Measurements from ENCODE around the gene NELFE.

NELFE gene

DNA sequence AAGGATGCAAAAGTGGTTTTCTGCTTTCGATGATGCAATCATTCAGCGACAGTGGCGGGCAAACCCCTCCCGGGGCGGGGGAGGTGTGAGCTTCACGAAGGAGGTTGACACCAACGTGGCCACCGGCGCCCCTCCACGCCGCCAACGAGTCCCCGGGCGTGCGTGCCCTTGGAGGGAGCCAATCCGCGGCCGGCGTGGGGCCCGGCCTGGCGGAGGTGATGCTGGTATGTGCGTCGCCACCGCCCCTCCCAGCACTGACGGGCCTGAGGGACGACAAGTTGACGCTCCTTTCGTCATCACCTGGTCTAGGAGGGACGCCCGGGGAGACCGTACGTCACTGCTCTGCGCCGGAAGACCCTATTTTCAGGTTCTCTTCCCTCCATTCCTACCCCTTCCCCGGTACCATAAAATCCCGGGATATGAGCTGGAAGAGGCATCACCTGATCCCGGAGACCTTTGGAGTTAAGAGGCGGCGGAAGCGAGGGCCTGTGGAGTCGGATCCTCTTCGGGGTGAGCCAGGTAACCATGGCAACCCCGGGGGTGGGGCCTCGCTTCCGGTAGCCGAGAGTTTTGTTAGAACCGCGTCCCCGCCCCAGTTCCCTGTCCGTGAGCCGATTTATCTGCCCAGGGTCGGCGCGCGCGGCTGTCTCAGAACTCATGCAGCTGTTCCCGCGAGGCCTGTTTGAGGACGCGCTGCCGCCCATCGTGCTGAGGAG, 13.4 kb upstream of the NELFE start, which contains the start of gene DXO:
TSS of gene DXO (minus strand) at position 146 of the 716 bp plus-strand sequence. CDS start 463 bp downstream, outside the sequence.
- DNase-seq, result peak; percentile 99

GRCh38 chr6:31971279-31971992, 12.7 kb upstream of the NELFE start:
- no peak for DNase-seq

DNA sequence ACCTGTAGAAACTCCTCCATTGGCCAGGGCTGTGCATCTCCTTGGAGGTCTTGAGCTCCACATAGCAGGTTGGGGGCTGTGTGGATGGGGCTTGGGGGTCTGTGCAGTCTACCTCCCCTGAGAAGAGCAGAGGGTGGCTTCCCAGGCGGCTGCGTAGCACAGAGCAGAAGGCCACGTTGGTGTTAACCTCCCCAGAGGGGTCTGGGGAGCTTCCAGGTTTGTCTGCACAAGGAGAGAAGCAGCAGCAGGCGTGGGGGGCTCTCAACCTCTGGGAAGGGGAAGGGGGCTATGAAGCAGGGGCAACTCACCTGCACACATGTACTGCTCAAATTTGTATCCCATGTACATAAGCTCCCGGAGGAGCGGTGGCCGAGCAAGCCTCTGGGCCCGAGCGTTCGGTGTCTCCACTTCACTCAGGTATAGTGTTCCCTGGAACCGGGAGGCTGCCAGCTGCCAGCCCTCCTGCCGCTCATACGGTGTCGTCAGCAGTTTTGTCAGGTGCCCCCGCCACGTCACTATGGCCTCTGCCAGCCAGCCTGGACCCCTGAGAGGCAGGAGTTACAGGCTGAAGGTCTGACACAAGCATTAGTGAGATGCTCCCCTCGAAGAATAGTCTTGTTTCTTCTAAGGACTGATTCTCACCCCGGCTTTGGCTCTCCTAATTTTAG, 12.0 kb upstream of the NELFE start:
- DNase-seq, result no peak

GRCh38 chr6:31969712-31970603, 11.2 kb upstream of the NELFE start:
- no peak for DNase-seq

- no peak for DNase-seq
Measured at GRCh38 chr6:31968791-31969711, 10.3 kb upstream of the NELFE start.

DNA sequence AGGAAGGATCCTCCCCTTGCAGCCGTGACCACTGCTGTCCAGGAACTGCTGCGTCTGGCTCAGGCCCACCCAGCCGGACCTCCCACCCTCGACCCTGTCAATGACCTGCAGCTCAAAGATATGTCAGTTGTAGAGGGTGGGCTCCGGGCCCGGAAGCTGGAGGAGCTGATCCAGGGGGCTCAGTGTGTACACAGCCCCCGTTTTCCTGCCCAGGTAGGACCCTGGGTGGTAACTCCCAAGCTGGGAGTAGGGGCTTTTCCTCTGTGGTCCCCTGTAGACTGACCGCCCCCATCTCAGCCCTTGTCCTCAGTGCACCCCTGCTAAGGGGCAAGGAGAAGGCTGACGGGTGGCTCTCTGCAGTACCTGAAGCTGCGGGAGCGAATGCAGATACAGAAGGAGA, 9.6 kb upstream of the NELFE start:
- no peak for DNase-seq

DNA sequence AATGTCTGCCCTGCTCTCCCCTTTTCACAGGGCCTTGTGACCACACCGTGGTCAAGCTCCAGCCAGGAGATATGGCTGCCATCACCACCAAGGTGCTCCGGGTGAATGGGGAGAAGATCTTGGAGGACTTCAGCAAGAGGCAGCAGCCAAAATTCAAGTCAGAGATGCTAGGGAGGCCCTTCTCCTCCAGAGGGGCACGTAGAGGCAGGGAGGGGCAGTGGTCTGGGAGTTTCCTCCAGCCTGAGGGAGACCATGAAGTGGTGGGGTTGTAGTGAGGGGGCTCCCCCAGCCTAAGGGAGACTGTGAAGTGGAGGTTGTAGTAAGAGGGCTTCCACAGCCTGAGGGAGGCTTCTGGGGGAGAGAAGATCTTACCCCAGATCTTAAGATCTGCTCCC, 9.2 kb upstream of the NELFE start:
- no peak for DNase-seq

GRCh38 chr6:31966997-31967925, 8.5 kb upstream of the NELFE start:
- no peak for DNase-seq

- DNase-seq, result no peak
Measured at GRCh38 chr6:31966506-31966905, 7.7 kb upstream of the NELFE start.

GRCh38 chr6:31965700-31966099, 6.9 kb upstream of the NELFE start:
- no peak for DNase-seq

GRCh38 chr6:31963921-31964320, 5.2 kb upstream of the NELFE start:
- no peak for DNase-seq

DNA sequence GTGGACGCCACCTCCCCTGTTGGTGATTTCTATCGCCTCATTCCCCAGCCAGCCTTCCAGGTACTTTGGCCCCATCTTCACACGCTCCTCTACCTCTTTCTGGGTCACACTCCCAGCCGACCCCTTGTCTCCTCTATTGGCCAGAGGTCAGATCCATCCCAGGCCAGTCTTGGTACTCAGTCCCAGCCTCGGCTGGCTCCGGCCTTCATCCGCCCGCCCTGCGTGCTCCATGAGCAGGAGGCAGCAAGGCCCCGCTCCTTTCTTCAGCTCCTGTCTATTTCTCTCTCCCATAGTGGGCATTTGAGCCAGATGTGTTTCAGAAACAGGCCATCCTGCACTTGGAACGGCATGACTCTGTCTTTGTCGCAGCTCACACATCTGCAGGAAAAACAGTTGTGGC, 2.8 kb upstream of the NELFE start:
- DNase-seq, result no peak

- DNase-seq, result no peak
Measured at GRCh38 chr6:31958412-31958740, 395 bp downstream of the NELFE start.

DNA sequence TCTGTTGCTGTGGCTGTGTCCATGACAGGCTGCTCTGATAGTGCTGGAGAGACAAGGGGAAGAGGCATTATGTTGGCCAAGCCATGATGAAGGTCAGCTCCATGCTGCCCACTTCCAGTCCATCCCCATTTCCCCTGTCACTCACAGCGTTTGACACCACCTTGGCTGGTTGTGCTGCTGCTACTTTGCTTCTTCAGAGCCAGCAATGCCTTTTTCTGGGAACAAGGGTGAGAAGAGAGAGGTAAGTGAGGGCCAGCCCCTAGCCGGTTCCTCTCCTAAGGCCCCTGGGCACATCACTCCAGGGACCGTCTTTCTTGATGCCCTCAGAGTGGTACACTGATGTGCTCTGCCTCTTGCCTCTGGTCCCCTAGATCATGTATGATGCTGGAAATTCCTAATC, 2.0 kb downstream of the NELFE start:
- DNase-seq, result no peak

DNA sequence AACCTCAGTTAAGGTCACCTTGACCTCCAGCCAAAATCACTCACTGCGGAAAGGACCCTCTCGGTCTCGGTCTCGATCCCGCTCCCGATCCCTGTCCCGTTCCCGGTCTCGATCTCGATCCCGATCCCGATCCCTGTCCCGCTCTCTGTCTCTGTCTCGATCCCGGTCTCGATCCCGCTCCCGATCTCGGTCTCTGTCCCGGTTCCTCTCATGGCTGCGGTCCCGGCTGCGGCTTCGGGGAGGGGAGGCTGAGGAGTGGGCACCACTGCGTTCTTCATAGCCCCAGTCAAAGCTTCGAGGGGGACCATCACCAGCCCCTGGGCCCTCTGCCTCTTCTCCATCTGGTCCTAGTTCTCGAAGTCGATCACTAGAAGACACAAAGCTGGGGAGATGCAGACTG, 4.3 kb downstream of the NELFE start:
- no peak for DNase-seq

DNA sequence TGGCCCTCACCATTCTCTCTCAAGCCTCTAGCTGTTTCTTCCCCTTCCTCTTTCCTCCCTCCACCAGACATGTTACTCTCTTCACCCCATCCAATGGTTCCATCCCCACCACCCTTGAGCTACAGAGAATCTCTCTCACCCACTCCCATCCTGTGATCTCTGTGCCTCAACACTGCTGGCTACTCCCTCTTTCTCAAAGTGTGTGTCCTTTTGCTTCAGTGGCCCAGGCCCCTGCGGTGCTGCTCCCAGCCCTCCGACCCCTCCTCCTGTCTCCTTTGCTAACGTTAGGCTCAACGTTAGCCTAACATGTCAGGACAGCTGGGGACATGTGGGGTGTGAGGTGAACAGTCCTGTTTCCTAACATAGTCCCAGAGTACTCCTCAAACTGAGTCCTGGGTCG, 5.9 kb downstream of the NELFE start:
- DNase-seq, result no peak

DNA sequence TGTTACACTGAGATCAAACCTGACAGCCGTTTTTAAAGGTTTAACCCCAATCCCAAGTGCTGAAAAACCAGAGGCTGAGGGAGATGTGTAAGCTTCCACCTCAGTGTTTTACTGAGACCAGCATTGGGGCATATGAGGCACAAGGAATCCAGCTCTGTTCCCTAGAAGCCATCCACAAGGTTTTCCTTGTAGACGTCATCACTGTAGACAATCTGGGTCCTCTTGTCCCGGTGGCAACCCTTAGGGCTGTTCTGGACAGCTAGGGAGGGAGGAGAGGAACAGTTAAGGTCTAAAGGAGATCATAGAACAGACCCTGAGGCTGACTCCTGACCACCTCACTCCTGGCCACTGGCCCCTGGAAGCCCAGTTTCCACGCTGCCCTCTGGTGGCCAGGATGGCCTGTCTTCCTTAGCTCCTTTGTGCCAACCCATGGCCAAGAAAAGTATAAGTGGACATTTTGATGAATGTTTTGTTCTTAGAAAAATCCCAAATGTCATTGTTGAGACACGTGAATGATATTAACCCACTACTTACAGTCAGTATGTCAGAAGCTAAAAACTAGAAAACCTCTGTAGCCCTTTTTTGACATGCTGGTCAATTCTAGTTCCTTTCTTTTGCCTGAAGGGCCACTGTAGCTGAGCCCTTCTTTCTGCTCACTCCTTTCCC, 6.5 kb downstream of the NELFE start:
- peak; percentile 40 to 42 for DNase-seq

GRCh38 chr6:31949926-31950548, 8.7 kb downstream of the NELFE start:
- DNase-seq, result no peak

DNA sequence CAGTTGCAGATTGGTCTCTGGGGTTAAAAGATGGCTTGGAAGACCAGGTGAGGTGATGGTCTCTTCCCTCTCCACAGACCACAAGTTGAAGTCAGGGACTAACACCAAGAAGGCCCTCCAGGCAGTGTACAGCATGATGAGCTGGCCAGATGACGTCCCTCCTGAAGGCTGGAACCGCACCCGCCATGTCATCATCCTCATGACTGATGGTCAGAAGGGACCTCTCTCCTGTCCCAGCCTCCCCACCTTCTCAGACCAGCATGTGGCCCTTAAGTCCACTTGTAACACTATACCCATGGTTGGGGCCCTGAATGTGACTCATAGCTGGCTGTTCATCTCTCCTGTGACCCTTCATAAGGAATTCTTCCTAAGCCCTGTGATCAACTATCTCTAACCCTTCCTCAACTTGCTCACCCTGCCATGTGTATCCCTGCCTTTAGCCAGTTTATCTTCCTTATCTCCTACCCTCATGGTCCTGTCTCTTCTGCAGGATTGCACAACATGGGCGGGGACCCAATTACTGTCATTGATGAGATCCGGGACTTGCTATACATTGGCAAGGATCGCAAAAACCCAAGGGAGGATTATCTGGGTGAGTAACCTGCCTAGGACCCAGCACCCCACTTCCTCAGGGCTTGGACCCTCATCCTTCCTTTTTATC, 9.9 kb downstream of the NELFE start:
- no peak for DNase-seq

Data from CD4-positive, alpha-beta T cell treated with Interleukin-1 beta for 1 hour (primary cell).